ENCODE results near the gene PDLIM1. TPM values are rescaled to one million over a fixed set of nuclear protein-coding genes. Genes with fewer than 3 reads are reported as not detected.

PDLIM1 gene
- total and polyA plus RNA-seq, 8 donors: 79.6 to 268 (median 97.5) TPM

DNA sequence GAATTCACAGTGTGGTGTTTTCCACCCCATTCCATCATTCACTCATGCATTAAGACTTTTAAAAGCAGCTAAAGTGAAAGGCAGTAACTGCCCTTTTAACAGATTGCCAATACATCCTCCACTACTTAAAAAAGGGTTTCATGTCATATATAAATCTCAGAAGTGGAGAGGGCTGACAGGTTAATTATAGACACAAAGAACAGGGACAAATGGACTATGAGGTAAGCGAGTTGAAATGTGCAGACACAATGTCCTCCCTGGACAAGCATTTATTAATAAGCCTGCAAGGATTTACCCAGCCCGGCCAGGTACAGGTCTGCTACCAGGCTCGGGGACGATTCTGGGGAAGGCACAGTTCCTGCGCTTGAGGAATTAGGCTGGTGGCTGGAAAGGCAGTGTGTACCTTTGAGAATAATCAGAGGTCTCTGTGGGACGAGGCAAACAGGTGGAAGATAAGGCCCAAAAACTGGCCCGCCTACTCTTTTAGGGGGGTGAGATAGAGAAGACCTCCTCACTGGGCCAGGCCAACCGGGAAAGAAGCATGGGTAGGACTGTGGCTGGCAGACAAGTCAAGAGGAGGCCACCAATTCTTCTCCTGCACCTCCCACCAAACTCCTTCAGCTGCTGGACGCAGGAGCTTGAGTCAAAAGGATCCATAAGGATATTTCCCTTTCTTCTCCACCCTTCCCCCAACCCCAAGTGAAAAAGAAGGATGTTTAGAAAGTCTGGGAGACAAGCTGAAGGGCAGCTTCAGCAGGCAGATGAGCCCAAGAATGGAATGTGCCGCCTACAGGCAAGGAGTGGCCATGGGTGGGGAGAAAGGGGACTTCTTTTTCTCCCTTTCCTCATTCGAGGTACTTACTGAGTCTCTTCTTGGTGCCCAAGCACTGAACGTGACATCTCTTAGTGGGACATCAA lies 1.5 kb downstream of the PDLIM1 start:
- peak overlapping the region; percentile 61 to 92 for H3K4me3 ChIP-seq
- TF ChIP-seq CTCF (IDR thresholded peaks at IDR 0.05): no peak
- peaks cover 0 to 27% of the 10 kb centered on the region in 2 donors for H3K27me3 ChIP-seq
- intact Hi-C loops (cut with DNase I): no loop called here
- no peaks in the 10 kb centered on the region for H3K9me3 ChIP-seq
- H3K27ac ChIP-seq: peak overlapping the region; percentile 87 to 91
- no peak for DNase-seq
- ATAC-seq: peak; percentile 30
- H3K4me1 ChIP-seq: peaks cover 7 to 58% of the 10 kb centered on the region in 2 donors
- H3K36me3 ChIP-seq: no peaks in the 10 kb centered on the region

GRCh38 chr10:95288303-95288702 lies 2.5 kb downstream of the PDLIM1 start:
- Histone ChIP-seq H3K4me3 (peak overlapping the region in 1 of 2 donors; percentile 61), H3K36me3 (no peaks in the 10 kb centered on the region), H3K27me3 (peaks cover 0 to 27% of the 10 kb centered on the region in 2 donors), H3K9me3 (no peaks in the 10 kb centered on the region), H3K4me1 (peaks cover 7 to 58% of the 10 kb centered on the region in 2 donors), H3K27ac (peak overlapping the region; percentile 87 to 91)
- TF ChIP-seq CTCF (IDR thresholded peaks at IDR 0.05): no peak
- peak; percentile 8 for ATAC-seq
- DNase-seq: no peak
- intact Hi-C loops (cut with DNase I): no loop called here

DNA sequence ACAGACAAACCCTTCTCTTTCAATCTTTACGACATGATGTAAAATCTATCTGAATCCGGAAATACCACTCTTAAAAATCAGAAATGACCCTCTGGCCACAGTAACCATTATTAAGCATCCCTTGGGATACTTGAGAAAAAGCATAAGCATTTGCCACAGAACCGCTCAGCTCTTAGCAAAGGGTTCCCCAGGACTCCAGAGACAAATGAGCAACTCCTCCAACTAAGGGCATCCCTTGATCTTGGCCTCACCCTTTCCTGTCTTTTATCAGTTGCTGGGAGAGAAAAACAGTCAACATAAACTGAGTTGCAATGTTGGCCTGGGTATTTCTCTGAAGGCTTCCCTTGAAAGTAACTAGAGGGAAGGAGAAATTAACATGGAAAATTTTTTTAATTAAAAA lies 3.5 kb downstream of the PDLIM1 start:
- DNase-seq (no peak), ATAC-seq (no peak)
- Histone ChIP-seq H3K36me3 (no peaks in the 10 kb centered on the region), H3K4me3 (no peak overlapping the region), H3K27me3 (peaks cover 0 to 27% of the 10 kb centered on the region in 2 donors), H3K4me1 (peaks cover 7 to 58% of the 10 kb centered on the region in 2 donors), H3K9me3 (no peaks in the 10 kb centered on the region), H3K27ac (peak overlapping the region; percentile 51 to 91)
- TF ChIP-seq CTCF (IDR thresholded peaks at IDR 0.05): no peak
- intact Hi-C loops (cut with DNase I): no loop called here

DNA sequence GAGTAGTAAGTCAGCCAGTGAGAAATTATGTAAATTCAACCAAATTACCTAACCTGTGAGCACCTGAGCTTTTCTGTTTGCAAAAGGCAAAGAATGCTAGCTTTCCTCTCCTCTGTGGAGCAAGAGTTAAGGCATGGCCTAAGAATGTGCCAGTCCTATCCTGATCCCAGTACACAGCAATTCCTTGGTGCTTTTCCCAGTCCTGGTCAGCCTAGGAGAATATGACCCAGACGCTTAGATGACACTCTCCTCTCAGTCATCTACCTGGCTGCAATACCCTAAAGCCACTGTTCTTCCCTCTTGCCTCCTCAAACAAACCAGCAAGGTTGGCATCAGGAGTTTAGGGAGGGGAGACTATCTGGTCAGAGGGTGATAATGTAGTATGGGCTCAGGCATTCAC lies 4.1 kb downstream of the PDLIM1 start:
- no peak for TF ChIP-seq CTCF (IDR thresholded peaks at IDR 0.05)
- H3K9me3 ChIP-seq: no peaks in the 10 kb centered on the region
- peak; percentile 2 for ATAC-seq
- peaks cover 7 to 58% of the 10 kb centered on the region in 2 donors for H3K4me1 ChIP-seq
- no peaks in the 10 kb centered on the region for H3K36me3 ChIP-seq
- H3K27ac ChIP-seq: peak overlapping the region; percentile 51 to 91
- H3K4me3 ChIP-seq: no peak overlapping the region
- peaks cover 0 to 26% of the 10 kb centered on the region in 2 donors for H3K27me3 ChIP-seq
- intact Hi-C loops (cut with DNase I): no loop called here
- DNase-seq: no peak

DNA sequence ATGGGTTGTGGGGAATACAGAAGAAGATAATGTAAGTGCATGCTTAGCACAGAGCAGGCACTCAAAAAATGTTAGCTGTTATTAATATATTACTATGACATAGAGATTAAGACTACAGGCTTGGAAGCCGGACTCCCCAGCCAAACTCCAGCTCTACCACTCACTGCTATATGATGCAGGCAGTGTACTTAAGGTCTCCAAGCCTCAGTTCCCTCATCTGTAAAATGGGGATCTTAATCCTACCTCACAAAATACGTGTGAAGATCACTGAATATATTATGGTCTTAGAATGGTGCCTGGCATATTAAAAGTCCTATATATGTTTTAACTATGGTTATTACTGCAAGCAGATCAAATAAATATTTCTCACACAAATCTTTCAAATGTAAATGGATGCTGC lies 5.2 kb downstream of the PDLIM1 start:
- TF ChIP-seq CTCF (IDR thresholded peaks at IDR 0.05): no peak
- intact Hi-C loops (cut with DNase I): no loop called here
- ATAC-seq: no peak
- peaks cover 0 to 16% of the 10 kb centered on the region in 2 donors for H3K27me3 ChIP-seq
- DNase-seq: no peak
- H3K27ac ChIP-seq: no peak overlapping the region
- H3K4me1 ChIP-seq: peaks cover 7 to 54% of the 10 kb centered on the region in 2 donors
- no peak overlapping the region for H3K4me3 ChIP-seq
- no peaks in the 10 kb centered on the region for H3K36me3 ChIP-seq
- no peaks in the 10 kb centered on the region for H3K9me3 ChIP-seq

All from left lung (tissue), 10 donors.